OCI-LY1 (cell line): ENCODE measurements around the gene EPHA8.

ENCODE experiments used
- H2AFZ ChIP-seq: fragments of 200-600 bp; sonication (generic), shearing (Covaris generic); 2 replicates; pipeline ENCODE4 v1.6.0; 2014; ENCODE audit warnings: antibody characterized with exemption, mild to moderate bottlenecking, low read length
- H3F3A ChIP-seq: fragments of 200-600 bp; sonication (generic), shearing (Covaris generic); 2 replicates; pipeline ENCODE4 v1.6.0; 2014; ENCODE audit warnings: mild to moderate bottlenecking, antibody characterized with exemption, low read length, moderate library complexity; ENCODE audit not compliant: insufficient read depth
- H3K27ac ChIP-seq: fragments of 200-600 bp; sonication (generic); 2 replicates; pipeline ENCODE4 v1.5.1; 2014; ENCODE audit warnings: low read length, mixed run types, mild to moderate bottlenecking, low read depth; ENCODE audit not compliant: poor library complexity, severe bottlenecking
- H3K27me3 ChIP-seq: fragments of 200-600 bp; sonication (generic); 2 replicates; pipeline ENCODE4 v1.6.0; 2014; ENCODE audit warnings: antibody characterized with exemption, mild to moderate bottlenecking, low read length, moderate library complexity; ENCODE audit not compliant: insufficient read depth
- H3K36me3 ChIP-seq: fragments of 200-600 bp; sonication (generic); 2 replicates; pipeline ENCODE4 v1.6.1; 2014; ENCODE audit warnings: mild to moderate bottlenecking, antibody characterized with exemption, low read length, moderate library complexity, mixed read lengths; ENCODE audit not compliant: insufficient read depth
- H3K4me1 ChIP-seq: fragments of 200-600 bp; sonication (generic); 2 replicates; pipeline ENCODE4 v1.5.1; 2014; ENCODE audit warnings: mild to moderate bottlenecking, low read length, moderate library complexity; ENCODE audit not compliant: insufficient read depth, severe bottlenecking
- H3K4me2 ChIP-seq: fragments of 200-600 bp; sonication (generic), shearing (Covaris generic); 2 replicates; pipeline ENCODE4 v1.6.1; 2014; ENCODE audit warnings: low read length
- H3K4me3 ChIP-seq: fragments of 200-600 bp; sonication (generic); 2 replicates; pipeline ENCODE4 v1.5.1; 2014; ENCODE audit warnings: low read length, low read depth, mild to moderate bottlenecking, mixed read lengths; ENCODE audit not compliant: poor library complexity, severe bottlenecking
- H3K79me2 ChIP-seq: fragments of 200-600 bp; shearing (Covaris generic); 2 replicates; pipeline ENCODE4 v1.6.1; 2016; ENCODE audit warnings: mixed run types, low read length, mixed read lengths; ENCODE audit not compliant: insufficient read depth
- H3K9ac ChIP-seq: fragments of 200-600 bp; sonication (generic), shearing (Covaris generic); 2 replicates; pipeline ENCODE4 v1.6.1; 2014; ENCODE audit warnings: mild to moderate bottlenecking, low read length, mixed read lengths
- H3K9me2 ChIP-seq: fragments of 200-600 bp; sonication (generic), shearing (Covaris generic); 2 replicates; pipeline ENCODE4 v1.6.1; 2014; ENCODE audit warnings: low read depth, mild to moderate bottlenecking, low read length, mixed read lengths
- H3K9me3 ChIP-seq: fragments of 200-600 bp; shearing (Covaris generic); 2 replicates; pipeline ENCODE4 v1.6.1; 2014; ENCODE audit warnings: low read length, mixed read lengths
- H4K20me1 ChIP-seq: fragments of 200-600 bp; sonication (generic), shearing (Covaris generic); 2 replicates; pipeline ENCODE4 v1.6.0; 2016; ENCODE audit warnings: mild to moderate bottlenecking, low read length; ENCODE audit not compliant: insufficient read depth
- CTCF ChIP-seq: fragments of 200-600 bp; sonication (generic), shearing (Covaris generic); IDR thresholded peaks from 2 replicates; pipeline ENCODE4 v1.5.1; 2017; ENCODE audit warnings: mild to moderate bottlenecking, antibody characterized with exemption, low read length, moderate library complexity, mixed read lengths
- EZH2 ChIP-seq: fragments of 200-600 bp; sonication (generic), shearing (Covaris generic); IDR thresholded peaks from 2 replicates; pipeline ENCODE4 v1.8.0; 2017; ENCODE audit warnings: borderline replicate concordance, mixed run types, mild to moderate bottlenecking, antibody characterized with exemption, low read length, moderate library complexity, mixed read lengths

The EPHA8 gene

GRCh38 chr1:22537441-22538139 is 25.7 kb upstream of the EPHA8 start:
- no peak overlapping the region for H3K27ac ChIP-seq
- H3K9ac ChIP-seq: no peak overlapping the region

GRCh38 chr1:22539510-22540118 is 23.7 kb upstream of the EPHA8 start:
- H3K27ac ChIP-seq: no peak overlapping the region
- TF ChIP-seq CTCF (no peak), EZH2 (no peak)
- no peaks in the 10 kb centered on the region for H3K9me2 ChIP-seq
- no peaks in the 10 kb centered on the region for H3K4me1 ChIP-seq
- H3K9me3 ChIP-seq: no peaks in the 10 kb centered on the region
- H3F3A ChIP-seq: no peaks in the 10 kb centered on the region
- H3K4me3 ChIP-seq: no peak overlapping the region
- H3K36me3 ChIP-seq: no peaks in the 10 kb centered on the region
- H3K9ac ChIP-seq: no peak overlapping the region
- H4K20me1 ChIP-seq: no peaks in the 10 kb centered on the region
- H2AFZ ChIP-seq: no peak overlapping the region
- H3K79me2 ChIP-seq: no peaks in the 10 kb centered on the region
- H3K27me3 ChIP-seq: no peaks in the 10 kb centered on the region
- H3K4me2 ChIP-seq: no peak overlapping the region

More at GRCh38 chr1:22537441-22538139, 25.7 kb upstream of the EPHA8 start:
- Histone ChIP-seq H2AFZ (no peak overlapping the region), H3K4me1 (no peaks in the 10 kb centered on the region), H3K36me3 (no peaks in the 10 kb centered on the region), H3K27me3 (no peaks in the 10 kb centered on the region), H3K9me3 (no peaks in the 10 kb centered on the region), H3K4me3 (no peak overlapping the region), H3K4me2 (no peak overlapping the region), H3K9me2 (no peaks in the 10 kb centered on the region), H3F3A (no peaks in the 10 kb centered on the region), H4K20me1 (no peaks in the 10 kb centered on the region), H3K79me2 (no peaks in the 10 kb centered on the region)
- no peak for TF ChIP-seq CTCF
- no peak for TF ChIP-seq EZH2

GRCh38 chr1:22540337-22540736 is 23.0 kb upstream of the EPHA8 start:
- no peaks in the 10 kb centered on the region for H3K79me2 ChIP-seq
- H3K9me3 ChIP-seq: no peaks in the 10 kb centered on the region
- H4K20me1 ChIP-seq: no peaks in the 10 kb centered on the region
- TF ChIP-seq CTCF (no peak), EZH2 (no peak)
- H3K4me3 ChIP-seq: no peak overlapping the region
- no peak overlapping the region for H3K27ac ChIP-seq
- H3K36me3 ChIP-seq: no peaks in the 10 kb centered on the region
- H3K4me1 ChIP-seq: no peaks in the 10 kb centered on the region
- no peak overlapping the region for H3K4me2 ChIP-seq
- H3K9me2 ChIP-seq: no peaks in the 10 kb centered on the region
- H2AFZ ChIP-seq: no peak overlapping the region
- H3K27me3 ChIP-seq: no peaks in the 10 kb centered on the region
- H3F3A ChIP-seq: no peaks in the 10 kb centered on the region
- H3K9ac ChIP-seq: no peak overlapping the region
